K562 (cell line): Measurements from ENCODE around the gene HTR2A. TPM values are rescaled to one million over a fixed set of nuclear protein-coding genes. Genes with fewer than 3 reads are reported as not detected.
A peak's percentile ranks its signal among the peaks of the same experiment; 100 is the strongest.

Experiments
- REST ChIP-seq, 2 experiments: fragments of 450-650 bp; formaldehyde crosslinking in 1 of 2; IDR thresholded peaks; 2 replicates each; pipeline versions ENCODE4 v1.4.0 to v1.6.1; 2014 to 2020; ENCODE audit warnings: mild to moderate bottlenecking in 2 of 2, borderline replicate concordance in 1 of 2, low read depth in 1 of 2
- polyA plus RNA-seq, 8 experiments: library from polyadenylated mRNA; depleted of rRNA in 4 of 8; stranded (reverse) in 5 of 8; unstranded in 3 of 8; fragments of >200 nt; fragmentation: Nextera tagmentation in 2 of 8; fragmentation: Illumina TruSeq in 1 of 8; extraction: Ambion mirVana in 2 of 8; extraction: Trizol in 1 of 8; gene quantifications; 2 replicates each; pipeline versions ENCODE4 v1.2.1 to v1.2.3, GENCODE V29; 2011 to 2014; ENCODE audit warnings: inconsistent platforms in 1 of 8, missing spikeins in 1 of 8
- total RNA-seq, 7 experiments: library from RNA; depleted of rRNA in 6 of 7; stranded (reverse); fragments of >200 nt in 6 of 7; fragmentation: Illumina TruSeq in 2 of 7; extraction: Trizol in 2 of 7; gene quantifications; 2 replicates each; pipeline versions ENCODE4 v1.2.1 to v1.2.3, GENCODE V29; 2011 to 2021; ENCODE audit warnings: low replicate concordance in 1 of 7

HTR2A gene
- total and polyA plus RNA-seq, 9 of the 15 experiments (the other 6 are each of a cell fraction or from before 2014, with no cell fraction given): not detected

- peak; percentile 43; the same call in 1 of the 2 replicates for TF ChIP-seq REST (IDR thresholded peaks at IDR 0.05; ENCODE audit: borderline replicate concordance)
- no peak for TF ChIP-seq REST (CRISPR knock-in tag; IDR thresholded peaks at IDR 0.05; ENCODE audit: low read depth)
Measured at GRCh38 chr13:46831588-46832194, 65.2 kb downstream of the HTR2A start (continued).
